Activated CD4-positive, alpha-beta memory T cell treated with anti-CD3 and anti-CD28 coated beads, Interleukin-2, amount 10 ng/mL, durations not matched to agents 7 days and 5 days (primary cell): ENCODE measurements around the gene KRTAP13-4. TPM values are rescaled to one million over a fixed set of nuclear protein-coding genes. Genes with fewer than 3 reads are reported as not detected.

Source experiments
- CTCF ChIA-PET: fragments of 350-600 bp; sonication (Branson Sonifier 250); formaldehyde crosslinking; loops from one replicate; lab custom pipeline; 2021; ENCODE audit warnings: antibody characterized with exemption, inconsistent platforms; lab: Charles Lee
- POLR2A ChIA-PET: fragments of 350-600 bp; sonication (Branson Sonifier 250); formaldehyde crosslinking; loops from one replicate; lab custom pipeline; 2021; ENCODE audit warnings: antibody characterized with exemption; lab: Charles Lee
- DNase-seq: peaks from one replicate; pipeline ENCODE4 v3.0.0-alpha.2; 2020
- H3K27ac Mint-ChIP-seq: one replicate; pipeline ENCODE4 v1.8.0; 2021; ENCODE audit warnings: mild to moderate bottlenecking, mixed read lengths
- H3K27me3 Mint-ChIP-seq: one replicate; pipeline ENCODE4 v1.8.0; 2021; ENCODE audit warnings: mixed read lengths
- H3K36me3 Mint-ChIP-seq: one replicate; pipeline ENCODE4 v1.8.0; 2021; ENCODE audit warnings: low read depth, mixed read lengths
- H3K4me1 Mint-ChIP-seq: one replicate; pipeline ENCODE4 v1.8.0; 2021; ENCODE audit warnings: mixed read lengths
- H3K4me3 Mint-ChIP-seq: one replicate; pipeline ENCODE4 v1.8.0; 2021; ENCODE audit warnings: mild to moderate bottlenecking, mixed read lengths
- H3K9me3 Mint-ChIP-seq: one replicate; pipeline ENCODE4 v1.8.0; 2021; ENCODE audit warnings: mixed read lengths
- total RNA-seq, 2 experiments: library from RNA; stranded (reverse); gene quantifications; one replicate each; pipeline ENCODE4 v1.2.3, GENCODE V29; 2021

Gene KRTAP13-4
- total RNA-seq, 2 experiments from 2014 or later = not detected

DNA sequence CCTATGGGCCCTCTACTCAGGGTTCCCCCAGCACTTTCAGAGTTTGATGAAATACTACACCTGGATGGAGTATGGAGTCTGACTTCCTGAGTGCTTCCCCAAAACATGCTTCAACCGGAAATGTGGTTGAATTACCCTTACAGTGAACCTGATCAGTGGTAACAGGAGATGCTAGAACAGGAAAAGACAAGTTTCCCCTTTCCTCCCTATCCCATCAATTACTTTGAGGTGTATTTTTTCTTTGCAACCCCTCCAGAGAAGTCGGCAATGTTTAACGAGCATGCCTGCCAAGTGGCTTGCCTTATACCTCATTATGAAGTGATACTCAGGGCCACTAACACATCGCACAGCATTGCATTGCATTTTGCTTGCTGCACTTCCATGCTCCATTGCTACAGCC, 17.0 kb downstream of the KRTAP13-4 start:
- Mint-ChIP-seq H3K4me1 (no peaks in the 10 kb centered on the region), H3K4me3 (no peak overlapping the region), H3K27me3 (no peaks in the 10 kb centered on the region), H3K27ac (no peak overlapping the region), H3K9me3 (no peaks in the 10 kb centered on the region), H3K36me3 (no peaks in the 10 kb centered on the region)
- ChIA-PET POLR2A (no interaction called here), CTCF (no interaction called here)
- no peak for DNase-seq

DNA sequence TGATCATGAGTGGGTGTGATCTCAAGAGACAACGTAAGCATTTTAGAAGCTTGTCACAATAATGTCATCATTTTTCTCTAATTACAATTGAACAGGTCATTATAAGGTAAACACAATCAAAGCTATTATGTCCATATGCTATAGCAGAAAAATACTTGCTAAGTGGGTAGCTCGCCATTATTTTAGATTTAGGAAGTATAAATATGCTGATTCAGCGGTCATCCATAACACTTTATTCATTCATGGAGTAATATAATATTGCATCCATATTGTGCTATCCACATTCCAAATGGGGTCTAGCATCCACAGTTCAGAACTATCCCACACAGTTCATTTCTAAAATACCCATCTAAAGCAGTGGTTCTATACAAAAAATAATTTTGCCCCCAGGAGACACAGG, 18.5 kb downstream of the KRTAP13-4 start:
- no peak for DNase-seq
- H3K36me3 Mint-ChIP-seq = no peaks in the 10 kb centered on the region
- H3K27me3 Mint-ChIP-seq = no peaks in the 10 kb centered on the region
- ChIA-PET POLR2A (interaction anchor here (0.6 kb wide), 1 partner anchor 634 kb away, joined by 3 read pairs; no protein-coding TSS in a partner anchor), CTCF (no interaction called here)
- no peaks in the 10 kb centered on the region for H3K9me3 Mint-ChIP-seq
- H3K4me3 Mint-ChIP-seq = no peak overlapping the region
- H3K4me1 Mint-ChIP-seq = no peaks in the 10 kb centered on the region
- no peak overlapping the region for H3K27ac Mint-ChIP-seq

DNA sequence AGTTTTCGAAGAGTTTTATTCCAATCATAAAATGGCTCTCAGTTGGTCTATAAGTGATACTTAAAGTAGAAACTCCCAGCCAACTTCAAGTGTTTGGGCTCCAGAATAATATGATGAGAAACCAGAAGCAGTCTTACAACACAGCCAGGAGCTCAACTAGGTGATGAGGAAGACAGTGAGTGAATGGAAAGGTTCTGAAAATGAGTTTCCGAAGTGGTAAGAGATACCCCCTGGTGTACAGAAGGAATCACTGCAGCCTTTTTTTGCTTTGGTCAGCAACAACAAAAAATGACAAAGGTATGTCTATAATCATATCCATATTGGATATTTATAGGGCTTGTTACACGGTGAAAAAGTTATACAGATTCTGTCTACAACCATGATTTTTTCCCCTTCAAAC, 33.7 kb downstream of the KRTAP13-4 start:
- Mint-ChIP-seq H3K36me3 (no peaks in the 10 kb centered on the region), H3K9me3 (peaks cover 4% of the 10 kb centered on the region), H3K4me3 (no peak overlapping the region), H3K27ac (no peak overlapping the region), H3K4me1 (no peaks in the 10 kb centered on the region), H3K27me3 (no peaks in the 10 kb centered on the region)
- CTCF ChIA-PET = interaction anchor here (0.7 kb wide), 1 partner anchor 1359 kb away, joined by 4 read pairs; no protein-coding TSS in a partner anchor
- no peak for DNase-seq
- POLR2A ChIA-PET = no interaction called here

DNA sequence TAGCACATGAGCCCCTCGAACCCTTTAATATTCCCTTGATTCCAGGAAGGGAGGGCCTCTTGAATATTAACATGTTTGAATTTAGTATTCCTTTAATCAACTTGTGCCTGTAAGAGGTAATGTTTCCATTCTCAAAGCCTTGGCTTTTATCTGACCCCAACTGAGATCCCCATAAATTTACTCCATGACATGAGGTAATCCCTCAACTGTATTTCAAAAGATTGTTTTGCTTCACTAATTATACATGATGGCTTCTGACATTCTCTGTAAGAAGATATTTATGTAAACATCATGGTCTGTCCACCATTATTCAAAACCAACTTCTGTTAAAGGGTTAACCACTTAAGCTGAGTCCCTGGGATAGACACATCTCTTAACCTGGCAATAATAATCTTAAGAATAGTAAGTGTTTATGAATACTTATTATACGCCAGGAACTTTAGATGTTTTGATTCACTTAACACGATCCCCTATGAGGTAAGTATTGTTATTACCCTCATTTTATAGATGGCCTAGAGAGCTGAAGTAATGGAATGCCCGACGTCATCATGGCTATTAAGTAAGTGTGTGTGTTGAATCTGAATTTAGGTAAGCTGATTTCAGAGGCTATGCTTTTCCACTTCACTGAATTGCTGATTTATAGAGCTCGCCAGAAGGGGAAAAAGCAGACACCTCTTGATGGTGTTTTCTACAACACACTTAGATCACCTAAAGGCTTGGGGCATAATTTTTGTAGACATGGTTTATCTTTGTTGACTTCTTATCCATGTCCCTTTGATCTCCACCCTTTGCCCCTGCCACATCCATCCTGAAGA, 39.1 kb downstream of the KRTAP13-4 start:
- no peaks in the 10 kb centered on the region for H3K4me1 Mint-ChIP-seq
- no peak overlapping the region for H3K4me3 Mint-ChIP-seq
- H3K27me3 Mint-ChIP-seq = no peaks in the 10 kb centered on the region
- no peak overlapping the region for H3K27ac Mint-ChIP-seq
- H3K9me3 Mint-ChIP-seq = no peaks in the 10 kb centered on the region
- ChIA-PET POLR2A (no interaction called here), CTCF (no interaction called here)
- no peak for DNase-seq
- H3K36me3 Mint-ChIP-seq = no peaks in the 10 kb centered on the region

DNA sequence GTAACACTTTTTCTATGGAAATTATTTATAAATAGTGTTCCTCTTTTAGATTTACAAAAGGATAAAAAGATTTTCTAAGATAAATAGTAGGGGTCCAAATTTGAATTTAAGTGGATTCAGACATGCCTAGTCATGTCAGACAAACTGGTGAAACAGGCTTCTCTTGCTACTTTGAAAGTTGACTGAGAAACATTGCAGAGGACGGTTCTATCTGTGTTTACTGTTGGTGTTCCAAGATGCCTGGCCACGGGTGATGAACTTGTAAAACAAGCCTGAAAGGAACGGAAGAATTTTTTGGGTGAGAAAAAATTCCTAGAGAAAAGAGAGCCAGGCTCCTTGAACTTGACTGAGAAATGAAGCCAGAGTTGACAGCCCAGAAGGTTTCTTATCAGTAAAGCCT, 48.0 kb downstream of the KRTAP13-4 start:
- POLR2A ChIA-PET = no interaction called here
- H3K27ac Mint-ChIP-seq = no peak overlapping the region
- no peak for DNase-seq

DNA sequence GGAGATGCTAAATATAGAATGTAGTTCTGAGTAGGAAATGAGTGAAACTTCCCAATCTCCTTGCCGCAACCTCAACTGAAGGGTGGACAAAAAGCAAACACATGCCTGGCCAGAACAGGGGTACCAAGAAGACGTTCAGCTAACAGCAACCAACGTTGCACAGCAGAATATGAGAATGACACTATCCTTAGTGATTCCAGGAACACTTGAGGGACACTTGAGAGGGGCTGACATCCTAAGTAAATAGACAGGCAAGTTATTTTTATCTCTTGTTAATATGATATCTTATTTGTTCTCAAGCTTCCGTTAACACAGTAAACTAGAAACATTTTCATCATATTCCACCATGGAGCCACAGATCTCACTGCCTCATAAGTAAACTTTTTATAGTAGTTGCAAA, 49.2 kb downstream of the KRTAP13-4 start:
- DNase-seq = no peak
- Mint-ChIP-seq H3K27me3 (no peaks in the 10 kb centered on the region), H3K27ac (no peak overlapping the region), H3K4me3 (no peak overlapping the region), H3K36me3 (no peaks in the 10 kb centered on the region), H3K4me1 (no peaks in the 10 kb centered on the region), H3K9me3 (peaks cover 4% of the 10 kb centered on the region)
- CTCF ChIA-PET = no interaction called here
- POLR2A ChIA-PET = no interaction called here

More for the DNA sequence above, 48.0 kb downstream of the KRTAP13-4 start:
- H3K4me3 Mint-ChIP-seq = no peak overlapping the region
- no peaks in the 10 kb centered on the region for H3K27me3 Mint-ChIP-seq
- H3K4me1 Mint-ChIP-seq = no peaks in the 10 kb centered on the region
- CTCF ChIA-PET = no interaction called here
- peaks cover 4% of the 10 kb centered on the region for H3K9me3 Mint-ChIP-seq
- H3K36me3 Mint-ChIP-seq = no peaks in the 10 kb centered on the region

DNA sequence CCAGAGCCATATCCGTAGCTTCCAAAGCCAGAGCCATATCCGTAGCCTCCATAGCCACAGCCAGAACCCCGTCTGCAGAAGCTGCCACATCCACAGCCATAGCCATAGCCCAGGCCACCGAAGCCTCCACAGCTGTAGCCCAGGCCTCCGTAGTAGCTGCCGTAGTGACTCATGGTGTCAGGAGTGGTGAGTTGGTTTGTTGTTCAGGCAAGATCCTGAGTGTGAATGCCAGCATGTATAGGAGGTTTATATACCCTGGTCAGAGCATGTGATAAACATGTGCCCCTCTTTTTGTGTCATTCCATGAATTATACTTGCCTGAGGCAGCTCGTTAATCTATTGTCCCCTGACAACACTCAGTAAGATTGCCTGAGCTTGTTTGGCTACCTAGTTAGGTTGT, 50.1 kb downstream of the KRTAP13-4 start, which contains the start of gene KRTAP19-1:
TSS of gene KRTAP19-1 (minus strand) at position 223 of the 400 bp plus-strand sequence. CDS start at position 173, 50 bp downstream.
- Mint-ChIP-seq H3K9me3 (peaks cover 4% of the 10 kb centered on the region), H3K27me3 (no peaks in the 10 kb centered on the region)

More for the DNA sequence above, 50.1 kb downstream of the KRTAP13-4 start, which contains the start of gene KRTAP19-1:
- ChIA-PET POLR2A (no interaction called here), CTCF (no interaction called here)
- Mint-ChIP-seq H3K4me3 (no peak within 1 kb of the TSS), H3K4me1 (no peaks in the 10 kb centered on the region), H3K27ac (no peak within 1 kb of the TSS), H3K36me3 (no peaks in the 10 kb centered on the region)
- no peak for DNase-seq

Other genes starting within 250 kb of the KRTAP13-4 start
- gene CLDN8, start 214.1 kb upstream of the KRTAP13-4 start, total RNA-seq = not detected
- gene KRTAP24-1, start 147.3 kb upstream of the KRTAP13-4 start, total RNA-seq = not detected
- not detected for gene KRTAP25-1, start 140.7 kb upstream of the KRTAP13-4 start, total RNA-seq
- not detected for gene KRTAP26-1, start 109.9 kb upstream of the KRTAP13-4 start, total RNA-seq
- not detected for gene KRTAP27-1, start 92.5 kb upstream of the KRTAP13-4 start, total RNA-seq
- gene KRTAP23-1, start 81.6 kb upstream of the KRTAP13-4 start, total RNA-seq = not detected
- not detected for gene KRTAP13-2, start 57.9 kb upstream of the KRTAP13-4 start, total RNA-seq
- gene KRTAP13-1, start 34.2 kb upstream of the KRTAP13-4 start, total RNA-seq = not detected
- gene KRTAP13-3, start 4.3 kb upstream of the KRTAP13-4 start, total RNA-seq = not detected
- gene KRTAP15-1, start 10.1 kb downstream of the KRTAP13-4 start, total RNA-seq = not detected
- not detected for gene KRTAP19-1, start 50.1 kb downstream of the KRTAP13-4 start, total RNA-seq
- not detected for gene KRTAP19-2, start 57.2 kb downstream of the KRTAP13-4 start, total RNA-seq
- not detected for gene KRTAP19-3, start 61.8 kb downstream of the KRTAP13-4 start, total RNA-seq
- gene KRTAP19-4, start 66.9 kb downstream of the KRTAP13-4 start, total RNA-seq = not detected
- gene KRTAP19-5, start 71.9 kb downstream of the KRTAP13-4 start, total RNA-seq = not detected
- gene KRTAP19-6, start 111.6 kb downstream of the KRTAP13-4 start, total RNA-seq = not detected
- gene KRTAP19-7, start 131.1 kb downstream of the KRTAP13-4 start, total RNA-seq = not detected
- not detected for gene KRTAP22-2, start 160.2 kb downstream of the KRTAP13-4 start, total RNA-seq
- not detected for gene KRTAP6-3, start 162.2 kb downstream of the KRTAP13-4 start, total RNA-seq
- gene KRTAP6-2, start 168.7 kb downstream of the KRTAP13-4 start, total RNA-seq = not detected
- not detected for gene KRTAP22-1, start 170.9 kb downstream of the KRTAP13-4 start, total RNA-seq
- gene KRTAP6-1, start 183.7 kb downstream of the KRTAP13-4 start, total RNA-seq = not detected
- gene KRTAP20-1, start 186.2 kb downstream of the KRTAP13-4 start, total RNA-seq = not detected
- gene KRTAP20-4, start 190.4 kb downstream of the KRTAP13-4 start, total RNA-seq = not detected
- not detected for gene KRTAP20-2, start 205.0 kb downstream of the KRTAP13-4 start, total RNA-seq
- gene KRTAP20-3, start 212.6 kb downstream of the KRTAP13-4 start, total RNA-seq = not detected